ENCODE results near the gene OR4D5. TPM values are rescaled to one million over a fixed set of nuclear protein-coding genes. Genes with fewer than 3 reads are reported as not detected.

Gene OR4D5
- not detected in 2 replicates for total RNA-seq

DNA sequence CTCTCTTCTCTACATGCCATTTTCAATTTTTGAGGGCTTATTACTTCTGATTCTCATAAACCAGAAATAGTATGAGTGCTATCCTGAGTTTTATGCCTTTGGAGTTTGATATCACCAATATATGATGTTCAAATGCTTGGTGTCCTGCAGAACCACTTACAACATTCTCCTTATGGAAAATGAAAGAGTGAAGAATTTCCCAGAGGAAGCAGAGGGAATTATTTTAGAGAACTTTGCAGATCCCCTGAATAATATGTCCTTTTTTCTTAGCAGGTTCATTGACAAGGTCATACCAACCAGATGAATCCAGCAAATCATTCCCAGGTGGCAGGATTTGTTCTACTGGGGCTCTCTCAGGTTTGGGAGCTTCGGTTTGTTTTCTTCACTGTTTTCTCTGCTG is at the start of gene OR4D5:
Gene OR4D5, plus strand, starts transcription at position 301 of the 400 bp plus-strand sequence. Its CDS starts 0 bp downstream, at position 301.
- intact Hi-C loops (cut with micrococcal nuclease), result no loop called here

DNA sequence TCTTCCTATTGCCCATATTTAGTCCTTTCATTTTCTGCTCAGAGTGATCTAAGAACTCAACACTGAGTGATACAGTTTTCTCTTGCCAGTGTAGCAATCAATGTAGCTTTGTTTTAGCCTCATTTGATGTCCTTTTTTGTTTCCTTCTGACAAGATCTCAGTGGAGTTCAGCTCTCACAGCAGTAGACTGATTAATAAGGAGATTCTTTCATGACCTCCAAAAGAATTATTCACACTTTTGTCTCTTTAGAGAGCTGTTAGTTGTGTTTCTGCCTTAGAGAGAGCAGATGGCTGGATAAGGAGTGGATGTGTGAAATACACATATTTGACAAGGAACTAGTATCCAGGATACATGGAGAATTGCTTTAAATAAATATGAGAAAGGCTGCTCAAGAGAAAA is 47.4 kb upstream of the OR4D5 start:
- intact Hi-C loops (cut with micrococcal nuclease), result no loop called here

DNA sequence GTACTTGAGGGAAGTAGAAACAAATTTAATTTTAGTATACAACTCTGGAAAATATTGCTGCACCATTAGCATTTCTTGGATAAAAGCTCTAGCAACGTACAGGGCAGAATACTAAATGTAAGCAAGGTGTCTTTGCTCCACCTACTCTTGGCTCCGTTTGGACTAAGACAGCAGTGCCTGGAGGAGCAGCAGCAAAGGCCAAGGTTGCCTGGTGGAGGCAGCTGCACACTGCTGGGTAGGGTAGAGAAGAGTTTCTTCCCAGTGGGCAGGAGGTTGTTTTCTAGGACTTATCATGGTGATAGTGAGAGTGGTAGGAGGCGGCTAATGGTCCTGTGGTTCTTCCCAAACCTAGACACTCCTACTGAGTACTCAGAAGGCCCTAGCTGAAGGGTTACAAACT is 39.6 kb upstream of the OR4D5 start:
- intact Hi-C loops (cut with micrococcal nuclease), result no loop called here

DNA sequence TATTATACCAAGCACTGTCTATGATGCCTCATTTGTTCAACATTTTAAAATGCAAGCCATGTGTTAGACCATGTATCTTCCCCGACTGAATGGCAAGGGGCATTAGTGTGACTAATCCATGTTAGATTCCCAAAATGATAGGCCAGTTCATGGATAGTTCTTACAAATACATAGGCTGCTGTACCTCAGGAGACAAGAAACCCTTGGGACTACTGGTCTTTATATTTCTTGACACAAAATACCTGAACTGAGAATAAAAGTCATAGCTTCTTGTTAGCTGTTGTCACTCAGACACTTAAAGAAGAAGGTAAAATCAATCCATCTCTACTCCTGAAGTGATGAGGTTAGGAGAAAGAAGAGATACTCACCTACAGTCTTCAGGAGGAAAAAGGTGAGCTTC is 37.5 kb upstream of the OR4D5 start, which contains the start of gene OR8D4:
Gene OR8D4, plus strand, starts transcription at position 301 of the 400 bp plus-strand sequence. CDS start 4,265 bp downstream, outside the sequence.
- intact Hi-C loops (cut with micrococcal nuclease), result no loop called here

DNA sequence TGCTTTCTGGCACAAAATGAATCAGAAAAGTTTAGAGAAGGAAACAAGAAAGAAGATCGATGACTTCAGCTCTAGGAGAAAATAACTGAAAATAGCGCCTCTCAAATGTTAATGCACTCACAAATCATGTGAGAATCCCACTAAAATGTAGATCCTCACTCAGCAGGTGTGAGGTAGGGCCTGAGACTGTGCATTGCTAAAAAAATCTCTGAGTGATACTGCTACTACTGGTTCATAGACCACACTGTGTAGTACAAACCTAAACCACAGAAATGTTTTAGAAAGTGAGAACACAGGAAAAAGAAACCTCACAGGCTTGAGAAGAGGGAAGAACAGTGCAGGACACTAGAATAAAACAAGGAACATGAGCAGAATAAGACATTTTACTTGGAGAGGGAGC is 35.5 kb upstream of the OR4D5 start:
- intact Hi-C loops (cut with micrococcal nuclease), result no loop called here

DNA sequence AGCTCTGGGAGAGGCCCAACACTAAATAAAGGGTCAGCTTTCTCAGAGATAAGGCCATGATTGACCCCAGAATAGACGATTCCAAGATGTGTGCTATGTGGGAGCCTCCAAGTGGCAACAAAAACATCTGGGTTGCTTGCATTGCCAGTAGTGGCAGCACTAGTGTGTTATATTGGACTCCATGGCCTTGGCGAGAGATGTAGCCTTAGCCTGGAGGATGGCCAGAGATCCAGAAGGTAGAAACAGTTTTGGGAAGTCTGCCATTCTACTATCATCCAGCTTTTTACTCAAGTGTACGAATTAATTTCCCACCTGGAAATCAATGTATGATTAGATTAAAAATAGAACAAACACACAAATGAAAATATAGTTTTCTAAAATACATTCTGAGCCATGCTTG is 34.5 kb upstream of the OR4D5 start:
- intact Hi-C loops (cut with micrococcal nuclease), result no loop called here

DNA sequence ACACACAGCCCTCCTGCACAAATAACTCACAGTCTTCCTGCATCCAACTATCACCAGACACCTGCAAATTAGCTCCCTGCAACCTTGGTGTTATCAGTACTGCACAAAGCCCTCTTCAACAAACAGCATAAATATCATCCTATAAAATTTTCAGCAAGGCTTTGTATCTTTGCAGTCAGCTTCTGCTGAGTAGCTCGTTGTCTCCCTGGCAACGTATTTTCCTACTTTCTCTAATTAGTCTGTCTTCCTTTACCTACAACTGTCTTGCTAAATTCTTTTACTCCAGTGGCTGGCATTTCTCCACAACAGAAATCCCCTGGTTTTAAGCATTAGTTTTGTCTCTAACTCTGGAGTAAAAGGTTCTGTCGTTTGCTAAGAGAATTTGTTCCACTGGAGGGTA is 33.6 kb upstream of the OR4D5 start:
- intact Hi-C loops (cut with micrococcal nuclease), result no loop called here

DNA sequence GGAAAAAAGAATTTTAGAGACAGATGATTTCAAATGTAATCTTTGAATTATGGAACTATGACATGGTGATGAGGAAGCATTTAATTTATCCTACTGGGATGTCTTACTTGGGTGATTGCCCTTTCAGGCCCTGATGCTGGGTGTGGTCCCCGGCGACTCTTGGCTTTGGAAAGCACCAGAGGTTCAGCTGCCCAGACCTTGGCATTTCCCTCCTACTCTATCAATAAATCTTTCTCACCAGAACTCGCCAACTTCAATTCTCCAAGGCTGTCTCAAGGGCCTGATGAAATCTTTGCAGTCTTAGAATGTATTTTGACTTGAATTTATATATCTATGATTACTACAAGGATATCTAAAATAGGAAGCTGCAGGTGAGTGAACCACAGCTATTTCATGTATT is 18.5 kb upstream of the OR4D5 start:
- intact Hi-C loops (cut with micrococcal nuclease), result no loop called here

DNA sequence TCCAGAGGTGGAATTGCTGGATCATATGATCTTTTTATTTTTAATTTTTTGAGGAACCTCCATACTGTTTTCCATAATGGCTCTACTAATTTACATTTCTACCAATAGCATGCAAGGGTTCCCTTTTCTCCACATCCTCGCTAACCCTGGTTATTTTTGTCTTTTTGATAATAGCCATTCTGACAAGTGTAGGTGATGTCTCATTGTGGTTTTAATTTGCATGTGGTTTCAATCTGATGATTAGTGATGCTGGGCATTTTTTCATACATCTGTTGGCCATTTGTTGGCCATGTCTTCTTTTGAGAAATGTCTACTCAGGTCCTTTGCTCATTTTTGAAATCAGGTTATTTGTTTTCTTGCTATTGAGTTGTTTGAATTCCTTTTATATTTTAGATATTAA is 15.4 kb upstream of the OR4D5 start:
- intact Hi-C loops (cut with micrococcal nuclease), result no loop called here

DNA sequence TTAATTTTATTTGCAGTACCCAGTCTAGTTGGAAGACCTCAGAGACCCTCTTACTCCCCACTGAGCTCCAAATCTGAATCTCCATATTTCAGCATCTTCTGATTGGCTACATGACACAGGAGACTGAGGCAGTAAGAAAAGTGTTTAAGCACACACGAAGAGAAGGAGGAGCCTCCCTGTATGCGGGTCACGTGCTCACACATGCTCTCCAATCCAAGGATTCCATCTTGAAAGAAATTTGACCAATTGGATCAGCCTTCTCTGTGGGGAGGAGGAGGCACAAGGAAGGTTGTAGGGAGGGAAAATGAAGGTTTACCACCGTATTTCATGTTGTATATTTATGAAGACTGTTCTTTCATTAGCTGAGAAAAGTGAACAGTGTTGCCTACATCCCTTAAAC is 3.0 kb downstream of the OR4D5 start:
- intact Hi-C loops (cut with micrococcal nuclease), result no loop called here

DNA sequence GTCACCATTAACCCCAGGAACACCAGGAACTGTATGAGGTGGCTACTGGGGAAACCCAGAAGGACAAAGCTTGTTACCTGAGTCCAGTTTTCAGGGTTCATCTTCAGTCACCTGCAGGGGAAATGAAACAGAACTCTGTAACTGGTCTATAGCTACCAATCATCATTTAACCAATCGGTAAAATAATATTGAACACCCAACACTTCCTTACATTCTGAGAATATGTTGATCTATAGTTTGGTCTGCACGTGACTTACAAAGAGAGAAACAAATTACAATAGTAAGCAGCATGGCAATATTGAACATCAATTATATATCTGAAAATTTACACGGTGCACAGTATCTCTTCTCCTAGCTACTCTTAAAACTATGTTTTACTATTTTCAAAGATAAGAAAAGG is 4.3 kb downstream of the OR4D5 start, which contains the start of gene OR6T1:
Gene OR6T1, minus strand, starts transcription at position 101 of the 400 bp plus-strand sequence. Its CDS starts 0 bp downstream, at position 101.
- intact Hi-C loops (cut with micrococcal nuclease), result no loop called here

DNA sequence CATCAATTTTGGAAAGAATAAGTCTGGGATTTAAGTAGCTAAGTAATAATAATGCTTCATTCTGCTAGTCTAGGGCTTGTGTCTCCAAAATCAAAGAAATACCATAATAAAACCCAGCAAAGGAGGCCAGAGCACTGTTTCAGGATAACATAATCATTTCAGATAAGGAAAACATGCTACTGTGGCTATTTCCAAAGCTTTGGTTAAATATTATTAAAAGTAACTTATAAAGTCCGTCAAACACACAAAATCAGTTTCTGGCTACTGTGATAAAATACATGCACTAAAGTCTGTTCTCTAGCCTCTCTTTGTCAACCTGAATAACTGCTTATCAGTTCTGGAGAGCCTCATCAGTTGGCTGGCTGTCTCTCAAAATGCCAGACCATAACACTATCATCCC is 5.7 kb downstream of the OR4D5 start:
- intact Hi-C loops (cut with micrococcal nuclease), result no loop called here

DNA sequence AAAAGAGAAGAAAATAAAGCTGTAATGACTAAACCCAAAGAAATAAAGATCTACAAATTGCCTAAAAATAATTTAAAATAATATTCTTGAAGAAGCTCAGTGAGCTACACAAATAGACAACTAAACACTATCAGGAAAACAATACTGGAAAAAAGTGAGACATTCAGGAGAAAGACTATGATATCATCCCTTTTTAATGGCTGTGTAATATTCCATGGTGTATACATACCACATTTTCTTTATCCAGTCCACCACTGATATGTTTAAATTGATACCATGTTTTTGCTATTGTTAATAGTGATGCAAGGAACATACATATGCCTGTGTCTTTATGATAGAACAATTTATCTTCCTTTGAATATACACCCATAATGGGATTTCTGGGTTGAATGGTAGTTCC is 17.3 kb downstream of the OR4D5 start:
- intact Hi-C loops (cut with micrococcal nuclease), result no loop called here

DNA sequence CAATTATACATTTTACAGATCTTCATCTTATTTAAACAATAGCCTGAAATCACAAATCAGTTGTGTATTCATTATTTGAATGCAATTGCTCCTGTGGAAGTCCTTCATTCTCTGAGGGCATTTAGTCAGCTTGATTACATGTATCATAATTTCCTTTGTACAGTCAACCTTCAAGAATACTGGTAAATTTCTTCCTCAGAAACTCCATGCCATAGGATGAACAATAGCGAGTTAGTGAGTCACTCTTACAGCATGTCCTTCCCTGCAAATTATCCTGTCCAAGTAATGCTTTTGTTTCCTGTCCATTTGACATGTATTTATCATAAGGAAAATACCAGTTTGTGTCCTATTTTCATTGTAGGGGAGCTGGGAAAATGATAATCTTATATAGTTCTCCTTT is 34.4 kb downstream of the OR4D5 start:
- intact Hi-C loops (cut with micrococcal nuclease), result loop anchor here (10.0 kb wide), 1 partner anchor 189 kb away; no protein-coding TSS in a partner anchor

DNA sequence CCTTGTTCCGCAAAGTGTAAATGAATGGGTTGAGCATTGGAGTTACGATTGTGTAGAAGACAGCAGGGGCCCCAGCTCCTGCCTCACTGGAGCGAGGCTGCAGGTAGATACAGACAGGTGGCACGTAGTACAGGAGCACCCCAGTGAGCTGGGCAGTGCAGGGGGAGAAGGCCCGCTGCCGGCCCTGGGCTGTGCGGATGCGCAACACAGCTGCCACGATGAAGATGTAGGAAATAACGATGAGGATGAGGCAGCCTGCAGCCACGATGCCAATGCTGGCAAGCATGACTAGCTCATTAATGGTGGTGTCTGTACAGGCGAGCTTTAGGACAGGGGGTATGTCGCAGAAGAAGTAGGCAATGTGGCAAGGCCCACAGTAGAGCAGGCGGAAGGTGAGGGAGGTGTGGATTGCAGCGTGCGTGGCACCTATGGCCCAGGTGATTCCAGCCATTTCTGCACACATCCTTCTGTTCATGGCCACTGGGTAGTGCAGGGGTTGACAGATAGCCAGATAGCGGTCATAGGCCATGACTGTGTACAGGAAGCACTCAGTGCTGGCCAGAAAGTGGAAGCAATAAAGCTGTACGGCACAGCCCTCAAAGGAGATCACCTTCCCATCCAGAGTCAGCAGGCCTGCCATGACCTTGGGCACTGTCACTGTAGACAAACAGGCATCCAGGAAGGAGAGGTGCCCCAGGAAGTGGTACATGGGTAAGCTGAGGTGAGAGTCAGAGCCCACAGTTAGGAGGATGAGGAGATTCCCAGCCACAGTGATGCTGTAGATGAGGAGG is 37.5 kb downstream of the OR4D5 start:
- intact Hi-C loops (cut with micrococcal nuclease), result loop anchor here (10.0 kb wide), 1 partner anchor 192 kb away; no protein-coding TSS in a partner anchor

DNA sequence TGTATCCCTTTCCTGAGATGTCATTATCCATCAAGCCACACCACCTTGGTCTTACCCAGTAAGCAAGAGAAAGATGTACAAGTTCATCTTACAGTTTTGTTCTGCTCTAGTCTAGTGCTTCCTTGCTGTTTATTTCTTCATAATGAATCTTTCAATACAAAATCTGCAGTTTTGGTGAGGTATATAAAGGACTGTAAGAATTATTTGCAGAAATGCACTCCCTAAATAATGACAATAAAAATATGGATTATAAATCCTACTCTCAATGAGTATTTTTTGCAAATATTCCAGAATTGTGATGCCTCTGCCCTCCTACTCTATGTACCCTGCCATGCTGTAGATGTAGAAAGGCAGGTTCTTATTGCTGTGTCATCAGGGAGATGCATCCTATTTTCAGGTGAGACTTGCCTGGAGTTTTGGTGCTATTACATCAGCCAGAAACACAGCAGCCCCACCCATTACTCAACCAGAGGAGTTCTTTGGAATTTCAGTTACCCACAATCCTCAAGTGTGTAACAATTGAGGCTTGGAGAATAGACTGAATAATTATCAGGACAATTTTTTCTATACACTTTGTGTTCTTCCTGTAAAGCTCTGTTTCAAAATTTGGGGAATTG is 38.4 kb downstream of the OR4D5 start, which contains the start of gene OR10S1:
Gene OR10S1, minus strand, starts transcription at position 51 of the 617 bp plus-strand sequence. CDS start 117 bp downstream, outside the sequence.
- intact Hi-C loops (cut with micrococcal nuclease), result loop anchor here (10.0 kb wide), 1 partner anchor 193 kb away; no protein-coding TSS in a partner anchor

DNA sequence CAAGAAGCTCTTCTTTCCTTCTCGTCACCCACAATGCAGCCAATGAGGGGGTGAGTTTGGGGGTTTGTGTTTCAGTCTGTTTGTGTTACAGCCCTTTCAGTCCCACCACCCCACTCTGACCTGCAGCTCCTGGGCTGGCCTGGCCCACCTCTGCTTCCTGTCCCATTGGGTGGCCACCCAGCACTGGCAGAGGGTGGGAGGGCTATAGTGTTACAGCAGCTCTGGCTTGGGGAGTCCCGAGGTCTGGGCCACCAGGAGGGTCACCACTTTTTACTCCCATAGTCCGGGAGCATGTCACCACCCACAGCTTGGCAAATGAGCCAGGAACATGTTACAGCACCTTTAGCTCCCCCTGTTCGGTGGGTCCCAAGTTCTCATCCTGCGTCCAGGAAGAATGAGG is 39.9 kb downstream of the OR4D5 start:
- intact Hi-C loops (cut with micrococcal nuclease), result loop anchor here (10.0 kb wide), 1 partner anchor 195 kb away; no protein-coding TSS in a partner anchor

Other genes with a start within 250 kb of the OR4D5 start
- gene ZNF202, start 198.0 kb upstream of the OR4D5 start, total RNA-seq, result 17.7 and 18.9 TPM in 2 replicates
- gene OR6X1, start 185.1 kb upstream of the OR4D5 start, total RNA-seq, result not detected in 2 replicates
- gene OR6M1, start 133.3 kb upstream of the OR4D5 start, total RNA-seq, result not detected in 2 replicates
- gene TMEM225, start 53.9 kb upstream of the OR4D5 start, total RNA-seq, result not detected in 2 replicates
- not detected in 2 replicates for gene OR8D4, start 37.5 kb upstream of the OR4D5 start, total RNA-seq
- gene OR6T1, start 4.2 kb downstream of the OR4D5 start, total RNA-seq, result not detected in 2 replicates
- gene OR10S1, start 38.2 kb downstream of the OR4D5 start, total RNA-seq, result not detected in 2 replicates
- not detected in 2 replicates for gene OR10G6, start 55.5 kb downstream of the OR4D5 start, total RNA-seq
- not detected in 2 replicates for gene OR10G4, start 73.4 kb downstream of the OR4D5 start, total RNA-seq
- gene OR10G9, start 83.4 kb downstream of the OR4D5 start, total RNA-seq, result not detected in 2 replicates
- gene OR10G8, start 87.2 kb downstream of the OR4D5 start, total RNA-seq, result not detected in 2 replicates
- gene OR10G7, start 101.7 kb downstream of the OR4D5 start, total RNA-seq, result not detected in 2 replicates
- 4.3 and 4.5 TPM in 2 replicates for gene VWA5A, start 175.8 kb downstream of the OR4D5 start, total RNA-seq
- not detected in 2 replicates for gene OR10D3, start 243.7 kb downstream of the OR4D5 start, total RNA-seq